ENCODE results near the gene PASD1. TPM values are rescaled to one million over a fixed set of nuclear protein-coding genes. Genes with fewer than 3 reads are reported as not detected.

The PASD1 gene
- total and polyA plus RNA-seq, 10 of the 15 experiments (the other 5 are each of a cell fraction or from before 2014, with no cell fraction given) = under 0.01 to 0.01 TPM; not detected in 8

DNA sequence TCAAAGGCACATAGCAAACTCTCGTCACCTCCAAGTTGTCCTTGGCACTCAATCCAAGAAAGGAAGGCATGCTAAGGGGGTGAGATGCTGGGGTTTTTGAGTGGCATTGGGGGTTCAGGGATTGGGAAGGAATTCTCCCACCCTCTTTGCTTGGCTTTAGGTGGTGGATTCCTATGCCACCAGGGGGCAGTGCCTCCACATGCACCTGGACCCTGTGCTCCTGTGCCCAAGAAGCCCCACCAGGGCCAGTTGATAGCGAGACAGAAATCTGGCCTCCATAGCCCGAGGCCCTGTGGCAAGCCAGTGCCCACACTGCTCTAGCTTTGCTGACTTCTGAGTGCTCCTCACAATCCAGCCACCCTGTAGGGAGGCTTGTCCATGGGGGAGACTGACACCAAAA, 150.4 kb downstream of the PASD1 start:
- Histone ChIP-seq H4K20me1 (ENCODE audit: control insufficient read depth, insufficient read depth) (no peaks in the 10 kb centered on the region), H3K4me2 (ENCODE audit: control insufficient read depth, insufficient read depth) (no peak overlapping the region), H3K9me3 (replicated peaks; ENCODE audit: control insufficient read depth, insufficient read depth, low read length) (no peaks in the 10 kb centered on the region), H3K27ac (ENCODE audit: control insufficient read depth, insufficient read depth) (no peak overlapping the region), H3K79me2 (ENCODE audit: control insufficient read depth, insufficient read depth, low read length) (no peaks in the 10 kb centered on the region), H3K27me3 (replicated peaks in 1 of 2; ENCODE audit: control insufficient read depth in 2 of 2, insufficient read depth in 2 of 2, low read length in 1 of 2) (no peaks in the 10 kb centered on the region), H3K4me1 (ENCODE audit: control insufficient read depth, insufficient read depth, low read length) (no peaks in the 10 kb centered on the region), H3K9ac (ENCODE audit: control insufficient read depth, insufficient read depth, low read length) (no peak overlapping the region), H3K4me3 (no peak overlapping the region), H3K36me3 (ENCODE audit: control insufficient read depth in 2 of 2, insufficient read depth in 2 of 2, low read length in 1 of 2) (no peaks in the 10 kb centered on the region), H2AFZ (ENCODE audit: control insufficient read depth, low read depth, low read length) (no peak overlapping the region)
- ChIA-PET RAD21 (ENCODE audit: unreplicated experiment) (no interaction called here), SMC1A (ENCODE audit: uncharacterized antibody, unreplicated experiment) (interaction anchor here (1.6 kb wide), 1 partner anchor 921 kb away, joined by 3 read pairs; no protein-coding TSS in a partner anchor), CTCF (interaction anchor here (0.8 to 1.2 kb wide), 3 partner anchors 20 to 750 kb away, joined by 3 read pairs; partner anchors contain the start of gene CNGA2), POLR2A (interaction anchor here (0.5 kb wide), 1 partner anchor 805 kb away, joined by 3 read pairs; no protein-coding TSS in a partner anchor)
- no peak for FAIRE-seq
- no TSS peak for BruUV-seq (replicated peaks)
- ATAC-seq = peak; percentile 83
- no peak for DNase-seq (ENCODE audit: low read depth, low spot score)
- WGBS (ENCODE audit: insufficient coverage, insufficient replicate concordance, low lambda C conversion rate, missing lambda C conversion rate) = 0% methylated on average over 3 of the region's 3 CpGs
- in situ Hi-C loops (cut with MboI) = no loop called here
- peak; percentile 33; the same call in 1 of the 2 replicates for TF ChIP-seq SMC3 (IDR thresholded peaks at IDR 0.05; ENCODE audit: borderline replicate concordance, low read length)
- TF ChIP-seq HDAC6 (IDR thresholded peaks at IDR 0.05; ENCODE audit: unreplicated experiment) = no peak
- TF ChIP-seq, protein P1, sequence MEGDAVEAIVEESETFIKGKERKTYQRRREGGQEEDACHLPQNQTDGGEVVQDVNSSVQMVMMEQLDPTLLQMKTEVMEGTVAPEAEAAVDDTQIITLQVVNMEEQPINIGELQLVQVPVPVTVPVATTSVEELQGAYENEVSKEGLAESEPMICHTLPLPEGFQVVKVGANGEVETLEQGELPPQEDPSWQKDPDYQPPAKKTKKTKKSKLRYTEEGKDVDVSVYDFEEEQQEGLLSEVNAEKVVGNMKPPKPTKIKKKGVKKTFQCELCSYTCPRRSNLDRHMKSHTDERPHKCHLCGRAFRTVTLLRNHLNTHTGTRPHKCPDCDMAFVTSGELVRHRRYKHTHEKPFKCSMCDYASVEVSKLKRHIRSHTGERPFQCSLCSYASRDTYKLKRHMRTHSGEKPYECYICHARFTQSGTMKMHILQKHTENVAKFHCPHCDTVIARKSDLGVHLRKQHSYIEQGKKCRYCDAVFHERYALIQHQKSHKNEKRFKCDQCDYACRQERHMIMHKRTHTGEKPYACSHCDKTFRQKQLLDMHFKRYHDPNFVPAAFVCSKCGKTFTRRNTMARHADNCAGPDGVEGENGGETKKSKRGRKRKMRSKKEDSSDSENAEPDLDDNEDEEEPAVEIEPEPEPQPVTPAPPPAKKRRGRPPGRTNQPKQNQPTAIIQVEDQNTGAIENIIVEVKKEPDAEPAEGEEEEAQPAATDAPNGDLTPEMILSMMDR (IDR thresholded peaks at IDR 0.05 in 2 of 3, conservative IDR thresholded peaks at IDR 0.05 in 1 of 3; ENCODE audit: control insufficient read depth in 2 of 3, extremely low read depth in 1 of 3, insufficient read depth in 1 of 3, low read depth in 3 of 3, low read length in 3 of 3) = peak; percentile 52 to 66 (median 53); a peak in 5 of 6 replicates
- peak; percentile 38 for TF ChIP-seq RAD21 (IDR thresholded peaks at IDR 0.05; ENCODE audit: insufficient read depth, low read depth, low read length)
- intact Hi-C loops (cut with micrococcal nuclease; ENCODE audit: unreplicated experiment) = no loop called here

DNA sequence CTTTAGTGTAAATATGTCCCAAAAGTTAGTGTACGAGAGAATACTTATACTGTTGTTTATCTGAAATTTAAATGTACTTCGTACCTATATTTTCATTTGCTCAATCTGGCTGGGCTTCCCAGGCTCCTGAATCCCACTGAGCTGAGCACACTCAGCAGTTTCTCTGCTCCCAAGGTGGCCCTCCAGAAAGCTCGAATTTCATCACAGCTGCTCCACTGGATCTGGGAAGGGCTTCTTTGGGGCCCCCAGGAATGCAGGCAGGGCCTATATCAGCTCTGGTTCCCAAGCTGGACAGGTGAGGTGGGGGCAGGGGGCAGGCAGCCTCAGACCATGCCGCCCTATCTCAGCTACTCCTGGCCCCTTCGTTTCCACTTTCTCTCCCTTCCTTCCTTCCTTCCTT, 150.9 kb downstream of the PASD1 start:
- WGBS (ENCODE audit: insufficient coverage, insufficient replicate concordance, low lambda C conversion rate, missing lambda C conversion rate) = 9% methylated on average over 5 of the region's 5 CpGs
- no peaks in the 10 kb centered on the region for H3K4me1 ChIP-seq (ENCODE audit: control insufficient read depth, insufficient read depth, low read length)
- no peaks in the 10 kb centered on the region for H3K36me3 ChIP-seq (ENCODE audit: control insufficient read depth in 2 of 2, insufficient read depth in 2 of 2, low read length in 1 of 2)
- DNase-seq (ENCODE audit: low read depth, low spot score) = no peak
- no peaks in the 10 kb centered on the region for H3K27me3 ChIP-seq (replicated peaks in 1 of 2; ENCODE audit: control insufficient read depth in 2 of 2, insufficient read depth in 2 of 2, low read length in 1 of 2)
- no peak overlapping the region for H3K4me3 ChIP-seq
- BruUV-seq (replicated peaks) = no TSS peak
- ChIA-PET RAD21 (ENCODE audit: unreplicated experiment) (no interaction called here), SMC1A (ENCODE audit: uncharacterized antibody, unreplicated experiment) (no interaction called here), POLR2A (interaction anchor here (0.5 kb wide), 1 partner anchor 806 kb away, joined by 3 read pairs; no protein-coding TSS in a partner anchor), CTCF (interaction anchor here (0.8 to 1.2 kb wide), 3 partner anchors 20 to 750 kb away, joined by 3 read pairs; partner anchors contain the start of gene CNGA2)
- no peak overlapping the region for H3K9ac ChIP-seq (ENCODE audit: control insufficient read depth, insufficient read depth, low read length)
- H3K79me2 ChIP-seq (ENCODE audit: control insufficient read depth, insufficient read depth, low read length) = no peaks in the 10 kb centered on the region
- ATAC-seq = no peak
- no peaks in the 10 kb centered on the region for H3K9me3 ChIP-seq (replicated peaks; ENCODE audit: control insufficient read depth, insufficient read depth, low read length)
- no peaks in the 10 kb centered on the region for H4K20me1 ChIP-seq (ENCODE audit: control insufficient read depth, insufficient read depth)
- in situ Hi-C loops (cut with MboI) = no loop called here
- intact Hi-C loops (cut with micrococcal nuclease; ENCODE audit: unreplicated experiment) = no loop called here
- no peak overlapping the region for H2AFZ ChIP-seq (ENCODE audit: control insufficient read depth, low read depth, low read length)
- H3K27ac ChIP-seq (ENCODE audit: control insufficient read depth, insufficient read depth) = no peak overlapping the region
- H3K4me2 ChIP-seq (ENCODE audit: control insufficient read depth, insufficient read depth) = no peak overlapping the region
- FAIRE-seq = no peak
- TF ChIP-seq, protein P2, sequence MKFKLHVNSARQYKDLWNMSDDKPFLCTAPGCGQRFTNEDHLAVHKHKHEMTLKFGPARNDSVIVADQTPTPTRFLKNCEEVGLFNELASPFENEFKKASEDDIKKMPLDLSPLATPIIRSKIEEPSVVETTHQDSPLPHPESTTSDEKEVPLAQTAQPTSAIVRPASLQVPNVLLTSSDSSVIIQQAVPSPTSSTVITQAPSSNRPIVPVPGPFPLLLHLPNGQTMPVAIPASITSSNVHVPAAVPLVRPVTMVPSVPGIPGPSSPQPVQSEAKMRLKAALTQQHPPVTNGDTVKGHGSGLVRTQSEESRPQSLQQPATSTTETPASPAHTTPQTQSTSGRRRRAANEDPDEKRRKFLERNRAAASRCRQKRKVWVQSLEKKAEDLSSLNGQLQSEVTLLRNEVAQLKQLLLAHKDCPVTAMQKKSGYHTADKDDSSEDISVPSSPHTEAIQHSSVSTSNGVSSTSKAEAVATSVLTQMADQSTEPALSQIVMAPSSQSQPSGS (IDR thresholded peaks at IDR 0.05; ENCODE audit: low read length) = no peak
- TF ChIP-seq SMAD1 (IDR thresholded peaks at IDR 0.05; ENCODE audit: low read depth, partially characterized antibody) (no peak), CBX3 (IDR thresholded peaks at IDR 0.05; ENCODE audit: borderline replicate concordance, low read depth) (no peak), JUND (IDR thresholded peaks at IDR 0.05; ENCODE audit: low read depth, low read length) (no peak), BRCA1 (IDR thresholded peaks at IDR 0.05; ENCODE audit: low read depth, low read length) (no peak)
- TF ChIP-seq, protein P3, sequence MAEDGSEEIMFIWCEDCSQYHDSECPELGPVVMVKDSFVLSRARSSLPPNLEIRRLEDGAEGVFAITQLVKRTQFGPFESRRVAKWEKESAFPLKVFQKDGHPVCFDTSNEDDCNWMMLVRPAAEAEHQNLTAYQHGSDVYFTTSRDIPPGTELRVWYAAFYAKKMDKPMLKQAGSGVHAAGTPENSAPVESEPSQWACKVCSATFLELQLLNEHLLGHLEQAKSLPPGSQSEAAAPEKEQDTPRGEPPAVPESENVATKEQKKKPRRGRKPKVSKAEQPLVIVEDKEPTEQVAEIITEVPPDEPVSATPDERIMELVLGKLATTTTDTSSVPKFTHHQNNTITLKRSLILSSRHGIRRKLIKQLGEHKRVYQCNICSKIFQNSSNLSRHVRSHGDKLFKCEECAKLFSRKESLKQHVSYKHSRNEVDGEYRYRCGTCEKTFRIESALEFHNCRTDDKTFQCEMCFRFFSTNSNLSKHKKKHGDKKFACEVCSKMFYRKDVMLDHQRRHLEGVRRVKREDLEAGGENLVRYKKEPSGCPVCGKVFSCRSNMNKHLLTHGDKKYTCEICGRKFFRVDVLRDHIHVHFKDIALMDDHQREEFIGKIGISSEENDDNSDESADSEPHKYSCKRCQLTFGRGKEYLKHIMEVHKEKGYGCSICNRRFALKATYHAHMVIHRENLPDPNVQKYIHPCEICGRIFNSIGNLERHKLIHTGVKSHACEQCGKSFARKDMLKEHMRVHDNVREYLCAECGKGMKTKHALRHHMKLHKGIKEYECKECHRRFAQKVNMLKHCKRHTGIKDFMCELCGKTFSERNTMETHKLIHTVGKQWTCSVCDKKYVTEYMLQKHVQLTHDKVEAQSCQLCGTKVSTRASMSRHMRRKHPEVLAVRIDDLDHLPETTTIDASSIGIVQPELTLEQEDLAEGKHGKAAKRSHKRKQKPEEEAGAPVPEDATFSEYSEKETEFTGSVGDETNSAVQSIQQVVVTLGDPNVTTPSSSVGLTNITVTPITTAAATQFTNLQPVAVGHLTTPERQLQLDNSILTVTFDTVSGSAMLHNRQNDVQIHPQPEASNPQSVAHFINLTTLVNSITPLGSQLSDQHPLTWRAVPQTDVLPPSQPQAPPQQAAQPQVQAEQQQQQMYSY (CRISPR knock-in tag; IDR thresholded peaks at IDR 0.05) = no peak
